ENCODE data around the gene LPIN1.
"Not testable (repeated sequence)": the region's sequence is repeated elsewhere in the genome, so short reads cannot be mapped to it uniquely, and the experiment has no call there.

DNA sequence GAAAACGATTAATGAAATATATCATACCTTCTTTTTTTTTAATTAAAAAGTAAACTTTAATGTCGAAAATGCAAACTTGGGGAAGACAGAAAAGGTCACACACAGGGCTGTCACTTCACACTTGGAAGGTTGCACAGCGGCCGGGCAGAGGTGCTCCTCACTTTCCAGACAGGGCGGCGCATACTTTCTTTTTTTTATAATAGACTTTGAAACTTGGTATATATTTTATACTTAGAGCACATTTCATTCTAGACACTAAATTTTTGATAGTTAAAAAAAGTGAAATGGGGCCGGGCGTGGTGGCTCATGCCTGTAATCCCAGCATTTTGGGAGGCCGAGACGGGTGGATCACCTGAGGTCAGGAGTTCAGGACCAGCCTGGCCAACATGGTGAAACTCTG is 66.9 kb downstream of the LPIN1 start:
- TF ChIP-seq, protein P1, sequence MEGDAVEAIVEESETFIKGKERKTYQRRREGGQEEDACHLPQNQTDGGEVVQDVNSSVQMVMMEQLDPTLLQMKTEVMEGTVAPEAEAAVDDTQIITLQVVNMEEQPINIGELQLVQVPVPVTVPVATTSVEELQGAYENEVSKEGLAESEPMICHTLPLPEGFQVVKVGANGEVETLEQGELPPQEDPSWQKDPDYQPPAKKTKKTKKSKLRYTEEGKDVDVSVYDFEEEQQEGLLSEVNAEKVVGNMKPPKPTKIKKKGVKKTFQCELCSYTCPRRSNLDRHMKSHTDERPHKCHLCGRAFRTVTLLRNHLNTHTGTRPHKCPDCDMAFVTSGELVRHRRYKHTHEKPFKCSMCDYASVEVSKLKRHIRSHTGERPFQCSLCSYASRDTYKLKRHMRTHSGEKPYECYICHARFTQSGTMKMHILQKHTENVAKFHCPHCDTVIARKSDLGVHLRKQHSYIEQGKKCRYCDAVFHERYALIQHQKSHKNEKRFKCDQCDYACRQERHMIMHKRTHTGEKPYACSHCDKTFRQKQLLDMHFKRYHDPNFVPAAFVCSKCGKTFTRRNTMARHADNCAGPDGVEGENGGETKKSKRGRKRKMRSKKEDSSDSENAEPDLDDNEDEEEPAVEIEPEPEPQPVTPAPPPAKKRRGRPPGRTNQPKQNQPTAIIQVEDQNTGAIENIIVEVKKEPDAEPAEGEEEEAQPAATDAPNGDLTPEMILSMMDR (IDR thresholded peaks at IDR 0.05): not testable (repeated sequence)
- TF ChIP-seq ZNF121, JUN (CRISPR knock-in tag; IDR thresholded peaks at IDR 0.05): not testable (repeated sequence)
